ENCODE measurements around the gene KIF18B. TPM values are rescaled to one million over a fixed set of nuclear protein-coding genes. Genes with fewer than 3 reads are reported as not detected.

KIF18B gene
- total RNA-seq, 3 donors from 2014 or later, result 0.15 to 0.64 TPM; not detected in 1

GRCh38 chr17:44966348-44967025 lies 18.9 kb upstream of the KIF18B start:
- H3K9me3 ChIP-seq, result no peaks in the 10 kb centered on the region
- no peak for TF ChIP-seq POLR2A (IDR thresholded peaks at IDR 0.05)
- intact Hi-C loops (cut with DNase I; ENCODE audit: low total_unique reads), result no loop called here
- H3K36me3 ChIP-seq, result no peaks in the 10 kb centered on the region
- H3K27ac ChIP-seq, result no peak overlapping the region
- peaks cover 4 to 9% of the 10 kb centered on the region in 2 donors for H3K4me1 ChIP-seq
- H3K4me3 ChIP-seq, result peak overlapping the region in 2 of 3 donors; percentile 52 to 66
- no peak for DNase-seq (ENCODE audit: low spot score in 2 of 2)
- peaks cover 11 to 27% of the 10 kb centered on the region in 2 donors for H3K27me3 ChIP-seq

- peaks cover 11 to 28% of the 10 kb centered on the region in 2 donors for H3K27me3 ChIP-seq
- no peak overlapping the region for H3K27ac ChIP-seq
- DNase-seq (ENCODE audit: low spot score in 2 of 2), result no peak
- H3K9me3 ChIP-seq, result no peaks in the 10 kb centered on the region
- H3K4me3 ChIP-seq, result no peak overlapping the region
- intact Hi-C loops (cut with DNase I; ENCODE audit: low total_unique reads), result no loop called here
- H3K4me1 ChIP-seq, result peaks cover 4 to 9% of the 10 kb centered on the region in 2 donors
- TF ChIP-seq POLR2A (IDR thresholded peaks at IDR 0.05) (no peak), POLR2AphosphoS5 (IDR thresholded peaks at IDR 0.05) (no peak), CTCF (IDR thresholded peaks at IDR 0.05) (no peak)
- no peaks in the 10 kb centered on the region for H3K36me3 ChIP-seq
Measured at GRCh38 chr17:44965481-44966234, 18.1 kb upstream of the KIF18B start.

- Histone ChIP-seq H3K27ac (no peak overlapping the region), H3K36me3 (no peaks in the 10 kb centered on the region), H3K4me1 (peaks cover 0 to 2% of the 10 kb centered on the region in 2 donors), H3K4me3 (no peak overlapping the region), H3K27me3 (peaks cover 10 to 27% of the 10 kb centered on the region in 2 donors), H3K9me3 (no peaks in the 10 kb centered on the region)
- intact Hi-C loops (cut with DNase I; ENCODE audit: low total_unique reads), result no loop called here
- TF ChIP-seq CTCF (IDR thresholded peaks at IDR 0.05) (no peak), POLR2A (IDR thresholded peaks at IDR 0.05) (no peak), POLR2AphosphoS5 (IDR thresholded peaks at IDR 0.05) (no peak)
- DNase-seq (ENCODE audit: low spot score in 2 of 2), result no peak
Measured at GRCh38 chr17:44961921-44962350, 14.4 kb upstream of the KIF18B start.

GRCh38 chr17:44960691-44961090 lies 13.1 kb upstream of the KIF18B start:
- Histone ChIP-seq H3K27me3 (peaks cover 5 to 14% of the 10 kb centered on the region in 2 donors), H3K4me1 (no peaks in the 10 kb centered on the region), H3K4me3 (no peak overlapping the region), H3K27ac (no peak overlapping the region), H3K9me3 (no peaks in the 10 kb centered on the region), H3K36me3 (no peaks in the 10 kb centered on the region)
- TF ChIP-seq POLR2AphosphoS5 (IDR thresholded peaks at IDR 0.05), result no peak
- TF ChIP-seq CTCF (IDR thresholded peaks at IDR 0.05), result no peak
- no peak for TF ChIP-seq POLR2A (IDR thresholded peaks at IDR 0.05)
- intact Hi-C loops (cut with DNase I; ENCODE audit: low total_unique reads), result no loop called here
- DNase-seq (ENCODE audit: low spot score in 2 of 2), result no peak

- no peak for DNase-seq (ENCODE audit: low spot score in 2 of 2)
- Histone ChIP-seq H3K27me3 (peaks cover 5 to 9% of the 10 kb centered on the region in 2 donors), H3K4me3 (peak overlapping the region in 2 of 3 donors; percentile 19 to 47), H3K27ac (no peak overlapping the region), H3K36me3 (no peaks in the 10 kb centered on the region), H3K9me3 (no peaks in the 10 kb centered on the region), H3K4me1 (no peaks in the 10 kb centered on the region)
- no peak for TF ChIP-seq POLR2AphosphoS5 (IDR thresholded peaks at IDR 0.05)
- TF ChIP-seq CTCF (IDR thresholded peaks at IDR 0.05), result no peak
- no peak for TF ChIP-seq POLR2A (IDR thresholded peaks at IDR 0.05)
- intact Hi-C loops (cut with DNase I; ENCODE audit: low total_unique reads), result no loop called here
Measured at GRCh38 chr17:44959821-44960531, 12.4 kb upstream of the KIF18B start.
